ENCODE data around the gene SCN11A.

SCN11A gene

GRCh38 chr3:39028546-39028945 lies 23.2 kb downstream of the SCN11A start:
- H4K20me1 ChIP-seq (ENCODE audit: insufficient read depth, low read length): no peaks in the 10 kb centered on the region
- no peaks in the 10 kb centered on the region for H3K9me2 ChIP-seq (replicated peaks; ENCODE audit: insufficient read depth, low read length)
- no peak for DNase-seq
- no peak overlapping the region for H2AFZ ChIP-seq (ENCODE audit: low read length)
- H3F3A ChIP-seq (ENCODE audit: insufficient read depth, low read length): no peaks in the 10 kb centered on the region
- H3K27me3 ChIP-seq (replicated peaks; ENCODE audit: insufficient read depth, low read length): no peaks in the 10 kb centered on the region
- TF ChIP-seq EZH2 (optimal IDR thresholded peaks at IDR 0.05; ENCODE audit: low read depth, low read length) (no peak), EZH2phosphoT487 (IDR thresholded peaks at IDR 0.05; ENCODE audit: low read length) (no peak)
- TF ChIP-seq, protein P1, sequence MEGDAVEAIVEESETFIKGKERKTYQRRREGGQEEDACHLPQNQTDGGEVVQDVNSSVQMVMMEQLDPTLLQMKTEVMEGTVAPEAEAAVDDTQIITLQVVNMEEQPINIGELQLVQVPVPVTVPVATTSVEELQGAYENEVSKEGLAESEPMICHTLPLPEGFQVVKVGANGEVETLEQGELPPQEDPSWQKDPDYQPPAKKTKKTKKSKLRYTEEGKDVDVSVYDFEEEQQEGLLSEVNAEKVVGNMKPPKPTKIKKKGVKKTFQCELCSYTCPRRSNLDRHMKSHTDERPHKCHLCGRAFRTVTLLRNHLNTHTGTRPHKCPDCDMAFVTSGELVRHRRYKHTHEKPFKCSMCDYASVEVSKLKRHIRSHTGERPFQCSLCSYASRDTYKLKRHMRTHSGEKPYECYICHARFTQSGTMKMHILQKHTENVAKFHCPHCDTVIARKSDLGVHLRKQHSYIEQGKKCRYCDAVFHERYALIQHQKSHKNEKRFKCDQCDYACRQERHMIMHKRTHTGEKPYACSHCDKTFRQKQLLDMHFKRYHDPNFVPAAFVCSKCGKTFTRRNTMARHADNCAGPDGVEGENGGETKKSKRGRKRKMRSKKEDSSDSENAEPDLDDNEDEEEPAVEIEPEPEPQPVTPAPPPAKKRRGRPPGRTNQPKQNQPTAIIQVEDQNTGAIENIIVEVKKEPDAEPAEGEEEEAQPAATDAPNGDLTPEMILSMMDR (IDR thresholded peaks at IDR 0.05; ENCODE audit: low read length): no peak
- no peak overlapping the region for H3K27ac ChIP-seq (ENCODE audit: low read length)
- no peaks in the 10 kb centered on the region for H3K4me1 ChIP-seq (ENCODE audit: low read length)
- H3K4me2 ChIP-seq (ENCODE audit: low read depth, low read length): no peak overlapping the region
- H3K9me3 ChIP-seq (replicated peaks; ENCODE audit: insufficient read depth, low read length): no peaks in the 10 kb centered on the region
- no peaks in the 10 kb centered on the region for H3K79me2 ChIP-seq (ENCODE audit: low read length)
- H3K4me3 ChIP-seq (ENCODE audit: low read length): no peak overlapping the region
- H3K36me3 ChIP-seq (replicated peaks; ENCODE audit: insufficient read depth, low read length): no peaks in the 10 kb centered on the region
- no peak overlapping the region for H3K9ac ChIP-seq (ENCODE audit: low read length)

GRCh38 chr3:39025222-39025970 lies 26.3 kb downstream of the SCN11A start:
- Histone ChIP-seq H3F3A (ENCODE audit: insufficient read depth, low read length) (no peaks in the 10 kb centered on the region), H3K9me2 (replicated peaks; ENCODE audit: insufficient read depth, low read length) (no peaks in the 10 kb centered on the region), H3K79me2 (ENCODE audit: low read length) (no peaks in the 10 kb centered on the region), H3K27ac (ENCODE audit: low read length) (no peak overlapping the region), H3K4me3 (ENCODE audit: low read length) (no peak overlapping the region), H3K4me1 (ENCODE audit: low read length) (no peaks in the 10 kb centered on the region), H3K4me2 (ENCODE audit: low read depth, low read length) (no peak overlapping the region), H3K9me3 (replicated peaks; ENCODE audit: insufficient read depth, low read length) (no peaks in the 10 kb centered on the region), H2AFZ (ENCODE audit: low read length) (no peak overlapping the region), H4K20me1 (ENCODE audit: insufficient read depth, low read length) (no peaks in the 10 kb centered on the region), H3K36me3 (replicated peaks; ENCODE audit: insufficient read depth, low read length) (no peaks in the 10 kb centered on the region), H3K9ac (ENCODE audit: low read length) (no peak overlapping the region), H3K27me3 (replicated peaks; ENCODE audit: insufficient read depth, low read length) (no peaks in the 10 kb centered on the region)
- no peak for DNase-seq
- TF ChIP-seq, protein P1 (IDR thresholded peaks at IDR 0.05; ENCODE audit: low read length): no peak
- TF ChIP-seq EZH2phosphoT487 (IDR thresholded peaks at IDR 0.05; ENCODE audit: low read length) (no peak), EZH2 (optimal IDR thresholded peaks at IDR 0.05; ENCODE audit: low read depth, low read length) (no peak)

DNA sequence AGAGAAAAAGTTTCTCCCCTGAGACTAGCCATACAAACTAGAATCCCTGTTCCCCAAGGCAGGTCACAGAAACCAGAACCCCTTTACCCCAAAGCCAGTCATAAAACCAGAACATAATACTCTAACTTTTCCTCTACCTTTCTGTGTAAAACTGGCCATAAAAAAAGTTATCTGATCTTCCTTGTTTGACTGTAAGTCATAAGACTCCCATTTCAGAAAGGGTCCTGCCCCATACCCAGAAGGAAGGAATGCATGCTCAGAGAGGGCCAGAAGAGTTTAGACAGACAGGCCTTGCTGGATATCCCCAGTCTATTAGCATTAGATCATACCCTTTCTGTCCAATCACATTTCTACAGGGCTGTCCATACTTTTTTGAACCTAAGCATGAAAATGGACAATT lies 27.2 kb downstream of the SCN11A start:
- DNase-seq: no peak
- TF ChIP-seq EZH2phosphoT487 (IDR thresholded peaks at IDR 0.05; ENCODE audit: low read length) (no peak), EZH2 (optimal IDR thresholded peaks at IDR 0.05; ENCODE audit: low read depth, low read length) (no peak)
- TF ChIP-seq, protein P1 (IDR thresholded peaks at IDR 0.05; ENCODE audit: low read length): no peak
- no peaks in the 10 kb centered on the region for H3K79me2 ChIP-seq (ENCODE audit: low read length)
- no peaks in the 10 kb centered on the region for H3K27me3 ChIP-seq (replicated peaks; ENCODE audit: insufficient read depth, low read length)
- no peaks in the 10 kb centered on the region for H3K9me3 ChIP-seq (replicated peaks; ENCODE audit: insufficient read depth, low read length)
- no peaks in the 10 kb centered on the region for H4K20me1 ChIP-seq (ENCODE audit: insufficient read depth, low read length)
- H3K9me2 ChIP-seq (replicated peaks; ENCODE audit: insufficient read depth, low read length): no peaks in the 10 kb centered on the region
- no peak overlapping the region for H3K27ac ChIP-seq (ENCODE audit: low read length)
- H3K4me2 ChIP-seq (ENCODE audit: low read depth, low read length): no peak overlapping the region
- no peak overlapping the region for H2AFZ ChIP-seq (ENCODE audit: low read length)
- H3K4me1 ChIP-seq (ENCODE audit: low read length): no peaks in the 10 kb centered on the region
- H3K9ac ChIP-seq (ENCODE audit: low read length): no peak overlapping the region
- H3F3A ChIP-seq (ENCODE audit: insufficient read depth, low read length): no peaks in the 10 kb centered on the region
- H3K36me3 ChIP-seq (replicated peaks; ENCODE audit: insufficient read depth, low read length): no peaks in the 10 kb centered on the region
- no peak overlapping the region for H3K4me3 ChIP-seq (ENCODE audit: low read length)

Measured in MM.1S (cell line).